T-helper 2 cell (primary cell): ENCODE data around the gene RPGRIP1L.

Experiments used
- DNase-seq, 5 experiments: peaks; one replicate each; pipeline versions ENCODE4 v3.0.0 to v3.0.0-alpha.2; 2012 to 2022
- total RNA-seq, 2 donors: gene quantifications; one replicate each; lab custom pipeline; 2026; lab: John Stamatoyannopoulos, UW

RPGRIP1L gene
- total RNA-seq: 5.3 to 6.9 reads per million in 2 donors

DNA sequence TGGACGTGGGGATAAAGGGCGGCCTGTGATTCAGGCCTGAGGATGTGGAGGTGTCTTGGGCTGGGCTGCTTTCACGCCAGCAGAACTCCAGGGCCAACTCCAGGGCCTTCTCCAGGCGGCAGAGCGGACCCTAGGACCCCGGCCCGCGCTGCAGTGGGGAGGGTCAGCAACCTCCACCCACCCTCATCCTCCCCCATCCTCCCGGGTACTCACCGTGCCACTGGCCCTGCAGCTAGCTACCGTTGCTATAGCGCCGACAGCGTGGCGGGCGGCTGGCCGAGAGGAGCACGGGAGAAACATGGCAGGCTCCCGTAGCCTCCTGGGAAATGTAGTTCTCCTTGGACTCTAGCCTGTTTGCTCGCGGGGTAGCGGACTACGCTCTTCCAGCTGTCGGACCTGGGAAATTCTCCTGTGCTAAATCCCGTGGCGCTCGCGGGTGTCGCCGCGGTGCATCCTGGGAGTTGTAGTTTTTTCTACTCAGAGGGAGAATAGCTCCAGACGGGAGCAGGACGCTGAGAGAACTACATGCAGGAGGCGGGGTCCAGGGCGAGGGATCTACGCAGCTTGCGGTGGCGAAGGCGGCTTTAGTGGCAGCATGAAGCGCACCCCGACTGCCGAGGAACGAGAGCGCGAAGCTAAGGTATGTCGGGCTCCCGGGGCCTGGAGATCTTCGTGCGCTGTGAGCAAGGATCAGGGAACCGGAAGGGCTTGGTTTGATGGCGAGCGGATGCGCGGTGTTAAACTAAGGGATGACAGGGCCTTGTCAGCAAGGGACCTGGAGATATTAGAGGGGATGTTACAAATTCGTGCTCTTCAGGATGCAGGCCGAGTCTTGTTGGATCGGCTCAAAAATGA lies at the start of gene RPGRIP1L, which contains the start of gene FTO:
Gene RPGRIP1L, minus strand, starts transcription at position 270 of the 855 bp plus-strand sequence. CDS start 3,136 bp downstream, outside the sequence.
Gene FTO, plus strand, starts transcription at position 567 of the 855 bp plus-strand sequence.
- peak; percentile 84 to 99 (median 96) for DNase-seq

- DNase-seq: no peak
Measured at GRCh38 chr16:53753431-53753830, 49.8 kb upstream of the RPGRIP1L start.

- DNase-seq: no peak
Measured at GRCh38 chr16:53752560-53752959, 48.9 kb upstream of the RPGRIP1L start.

- peak in 1 of 5 experiments; percentile 76 for DNase-seq
Measured at GRCh38 chr16:53745753-53746266, 42.2 kb upstream of the RPGRIP1L start.

DNA sequence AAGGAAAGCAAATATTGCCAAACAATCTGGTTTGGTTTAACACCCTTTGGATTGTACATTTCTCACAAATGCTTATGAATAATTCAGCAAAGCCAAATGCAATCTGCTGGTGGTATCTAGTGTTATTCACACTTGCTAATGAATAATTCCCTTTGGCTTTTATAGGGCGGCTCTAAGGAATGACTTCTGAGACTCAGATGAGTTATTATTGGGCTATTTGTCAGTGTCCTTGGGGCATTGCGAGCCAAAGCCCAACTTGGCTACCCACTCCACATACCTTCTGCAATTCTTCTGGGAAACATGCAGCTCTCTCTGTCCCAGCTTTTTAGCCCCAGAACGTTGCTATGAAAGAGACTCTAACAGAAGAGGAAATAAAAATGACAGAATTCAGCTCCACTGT lies 41.4 kb upstream of the RPGRIP1L start:
- no peak for DNase-seq

GRCh38 chr16:53744449-53744848 lies 40.8 kb upstream of the RPGRIP1L start:
- DNase-seq: peak in 3 of 5 experiments; percentile 2 to 77 (median 4)

GRCh38 chr16:53743149-53743566 lies 39.5 kb upstream of the RPGRIP1L start:
- DNase-seq: peak in 1 of 5 experiments; percentile 50

DNA sequence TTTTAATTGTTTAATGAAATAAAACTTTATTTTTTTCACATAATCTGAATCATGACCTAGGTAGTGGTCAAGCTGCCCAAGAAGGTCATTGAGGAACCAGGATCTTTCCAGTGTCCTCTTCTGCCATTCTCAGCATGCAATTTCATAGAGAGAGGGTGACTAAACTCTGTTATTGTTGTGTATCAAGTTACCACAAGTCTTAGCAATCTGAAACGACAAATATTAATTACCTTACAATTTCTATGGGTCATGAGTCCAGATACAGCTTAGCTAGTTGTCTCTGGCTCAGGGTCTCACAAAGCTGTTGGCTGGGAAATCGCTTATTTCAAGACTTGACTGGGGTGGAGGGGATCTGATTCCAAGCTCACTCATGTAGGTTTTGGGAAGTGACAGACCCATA lies 37.9 kb upstream of the RPGRIP1L start:
- no peak for DNase-seq

GRCh38 chr16:53740933-53741531 lies 37.4 kb upstream of the RPGRIP1L start:
- DNase-seq: no peak

DNA sequence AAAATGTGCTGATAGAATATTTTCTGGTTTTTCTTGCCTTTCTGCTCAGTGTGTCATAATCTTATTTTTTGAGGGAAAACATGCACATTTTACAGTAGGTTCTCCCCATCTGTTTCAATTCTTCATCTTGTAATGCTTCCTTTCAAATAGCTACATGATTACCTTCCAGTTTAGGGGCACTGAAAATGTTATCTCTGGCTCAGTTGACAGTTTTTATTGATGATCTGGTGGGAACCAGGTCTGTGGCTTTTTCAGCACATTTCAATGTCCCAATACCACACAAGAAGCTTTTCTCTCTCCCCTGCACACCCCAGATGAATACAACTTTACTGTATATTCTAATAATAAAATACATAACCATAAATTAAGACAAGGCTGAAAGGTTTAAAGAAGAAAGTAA lies 36.8 kb upstream of the RPGRIP1L start:
- DNase-seq: no peak

DNA sequence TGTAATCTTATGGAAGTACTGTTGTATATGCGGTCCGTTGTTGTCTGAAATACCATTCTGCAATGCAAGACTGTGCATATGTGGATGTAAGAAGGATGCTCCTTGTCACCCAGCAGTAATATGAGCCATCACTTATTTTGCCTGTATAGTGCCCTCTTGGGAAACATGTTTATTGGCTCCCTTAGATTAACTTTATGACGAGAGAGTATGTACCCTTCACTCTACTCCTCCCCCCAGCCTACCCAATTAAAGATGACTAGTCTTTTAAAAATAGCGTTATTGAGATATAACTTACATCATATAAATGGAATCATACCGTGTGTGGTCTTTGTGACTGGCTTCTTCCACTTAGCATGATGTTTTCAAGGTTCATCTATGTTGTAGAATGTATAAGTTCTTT lies 33.9 kb upstream of the RPGRIP1L start:
- DNase-seq: no peak

DNA sequence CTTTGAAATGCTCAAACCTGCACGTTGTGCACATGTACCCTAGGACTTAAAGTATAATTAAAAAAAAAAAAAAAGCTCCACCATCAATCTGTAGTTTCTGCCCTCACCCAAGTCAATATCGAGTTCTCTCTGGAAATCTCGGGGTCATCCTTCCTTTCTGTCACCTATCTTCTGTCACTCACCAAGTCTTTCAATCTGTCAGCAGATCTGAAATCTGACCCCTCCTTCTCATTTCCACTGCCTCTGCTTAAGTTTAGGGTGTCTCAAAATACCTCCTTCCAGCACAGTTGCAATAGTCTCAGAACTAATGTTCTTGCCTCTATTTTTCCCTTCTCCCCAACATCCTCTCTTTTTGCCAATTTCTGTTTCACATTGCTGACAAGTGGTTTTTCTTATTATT lies 32.6 kb upstream of the RPGRIP1L start:
- no peak for DNase-seq

DNA sequence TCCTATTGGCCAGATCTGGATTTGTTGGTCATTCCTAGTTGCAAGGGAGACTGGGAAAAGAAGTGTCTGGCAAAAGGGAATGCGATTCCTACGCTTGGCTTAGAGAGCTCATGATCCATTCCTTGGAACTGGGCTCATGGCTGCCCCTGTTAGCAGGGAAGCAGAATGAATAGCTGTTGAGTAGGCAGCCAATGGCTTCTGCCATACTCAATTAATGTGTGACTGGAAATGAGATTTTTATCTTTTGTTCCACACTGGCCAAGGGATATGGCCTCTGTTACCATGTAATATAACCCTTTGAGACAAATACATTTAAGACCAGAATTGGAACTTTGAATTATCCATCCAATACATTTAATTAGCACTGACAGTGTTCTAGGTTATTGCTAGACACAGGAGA lies 31.2 kb upstream of the RPGRIP1L start:
- DNase-seq: no peak

GRCh38 chr16:53732296-53732929 lies 28.8 kb upstream of the RPGRIP1L start:
- no peak for DNase-seq

DNA sequence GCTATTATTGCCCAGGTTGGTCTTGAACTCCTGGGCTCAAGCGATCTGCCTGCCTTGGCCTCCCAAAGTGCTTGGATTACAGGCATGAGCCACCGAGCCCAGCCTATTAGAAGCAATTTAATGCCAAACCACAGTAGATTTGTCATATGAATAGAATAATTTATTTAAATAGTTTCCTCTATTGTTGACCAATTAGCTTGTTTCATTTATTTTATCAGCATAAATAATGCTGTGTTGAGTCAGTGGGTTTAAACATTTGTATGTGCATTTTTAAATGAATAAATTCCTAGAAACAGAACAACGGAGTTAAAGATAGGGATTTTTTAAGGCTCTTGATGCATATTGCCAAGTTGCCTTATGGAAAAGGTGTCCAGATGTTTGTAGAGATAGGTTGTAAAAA lies 27.0 kb upstream of the RPGRIP1L start:
- no peak for DNase-seq

GRCh38 chr16:53726625-53727024 lies 23.0 kb upstream of the RPGRIP1L start:
- DNase-seq: no peak

GRCh38 chr16:53721017-53721416 lies 17.4 kb upstream of the RPGRIP1L start:
- no peak for DNase-seq

DNA sequence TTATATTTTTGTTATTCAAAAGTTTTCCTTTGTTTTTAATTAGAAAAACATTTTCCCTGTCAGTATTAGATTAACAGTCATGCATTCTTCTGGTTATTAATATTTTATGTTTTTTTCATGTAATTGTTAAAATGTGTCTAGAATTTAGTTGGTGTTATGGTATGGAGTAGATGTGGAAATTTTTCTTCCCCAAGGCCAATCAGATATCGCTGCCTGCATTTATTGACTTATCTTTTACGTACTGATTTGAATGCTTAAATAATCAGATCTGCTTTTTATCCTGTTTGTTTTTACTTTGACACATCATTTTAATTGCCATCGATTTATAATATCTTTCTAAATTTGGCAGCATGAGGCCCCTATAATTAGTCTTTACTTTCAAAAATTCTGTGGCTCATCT lies 13.9 kb upstream of the RPGRIP1L start:
- no peak for DNase-seq

DNA sequence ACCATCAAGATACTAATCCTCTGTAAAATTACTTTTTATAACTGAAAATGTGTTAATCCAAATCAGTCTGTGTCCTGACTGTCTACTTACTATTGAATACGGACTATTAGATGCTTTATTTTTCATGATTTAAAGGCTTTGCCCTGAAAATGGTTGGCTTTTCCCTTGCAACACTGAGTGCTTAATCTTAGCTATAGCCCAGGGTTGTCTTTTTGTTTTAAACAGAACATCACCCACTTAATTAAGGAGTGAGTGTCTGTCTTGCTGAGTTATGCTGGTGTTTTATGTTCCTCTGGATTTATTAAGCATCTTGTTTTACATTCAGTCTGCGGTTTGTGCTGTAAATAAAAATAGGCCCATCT lies 11.3 kb upstream of the RPGRIP1L start:
- no peak for DNase-seq

GRCh38 chr16:53714205-53715022 lies 10.8 kb upstream of the RPGRIP1L start:
- no peak for DNase-seq

DNA sequence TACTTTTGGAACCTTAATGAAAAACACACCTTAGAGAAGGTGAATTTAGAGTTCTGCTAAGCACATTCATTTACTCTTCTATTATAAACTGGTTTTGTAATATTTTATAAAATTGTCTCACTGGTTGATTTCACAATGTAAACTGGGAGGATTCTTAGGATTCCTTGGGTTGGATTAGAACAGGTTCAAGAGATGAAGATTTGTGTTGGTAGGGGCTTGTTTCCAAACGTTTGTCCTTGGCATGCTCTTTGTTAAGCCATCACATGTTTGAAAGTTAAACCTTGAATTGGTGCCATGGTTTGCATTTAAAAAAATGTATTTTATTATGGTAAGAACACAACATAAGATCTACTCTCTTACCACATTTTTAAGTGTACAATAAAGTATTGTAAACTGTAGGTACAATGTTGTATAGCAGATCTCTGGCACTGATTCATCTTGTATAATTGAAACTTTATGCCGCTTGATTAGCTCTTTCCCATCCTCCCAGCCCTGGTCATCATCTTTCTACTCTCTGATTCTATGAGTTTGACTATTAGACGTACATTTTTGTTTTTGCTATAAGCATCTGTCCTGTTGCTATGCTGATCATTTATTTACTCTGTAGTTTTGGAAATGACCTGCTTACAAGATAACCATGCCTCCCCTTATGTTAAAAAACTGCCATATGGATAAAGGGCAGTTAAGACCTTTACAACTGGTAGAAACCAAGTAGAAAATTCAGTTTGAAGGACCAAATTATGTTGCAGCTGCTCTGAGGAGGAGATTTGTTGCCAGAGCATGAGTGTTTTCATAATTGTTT lies 9.9 kb upstream of the RPGRIP1L start:
- no peak for DNase-seq

DNA sequence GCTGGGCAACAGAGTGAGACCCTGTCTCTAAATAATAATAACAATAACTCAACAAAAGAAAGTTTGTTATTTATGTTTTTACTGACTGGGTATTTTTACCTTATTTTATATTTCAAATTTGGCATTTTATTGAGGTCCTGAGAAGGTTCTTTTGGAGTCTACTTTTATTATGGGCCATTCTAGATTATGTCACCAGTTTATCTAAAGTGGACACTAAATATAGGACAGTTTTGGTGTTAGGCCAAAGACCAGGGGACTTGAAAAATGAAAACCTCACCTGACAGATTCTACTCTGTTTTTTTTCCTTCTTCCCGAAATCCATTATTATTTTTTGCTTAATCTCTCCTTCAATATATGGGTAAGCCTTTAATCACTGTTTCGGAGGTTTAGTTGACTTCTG lies 8.4 kb upstream of the RPGRIP1L start:
- DNase-seq: no peak
